HL-60/S4 treated with retinoic acid at 250 ng/mL for 4 days and 3 days (cell line): ENCODE data around the gene TTLL11.
"Not testable (repeated sequence)": the region's sequence is repeated elsewhere in the genome, so short reads cannot be mapped to it uniquely, and the experiment has no call there.

Experiments used
- in situ Hi-C: fragments of 300-500 bp; cut with MboI; formaldehyde crosslinking; loops from 2 replicates; pipeline ENCODE4 v1.7.0; 2022; ENCODE audit warnings: low sequenced_read_pairs

TTLL11 gene

GRCh38 chr9:122016309-122016708 lies 76.8 kb downstream of the TTLL11 start:
- in situ Hi-C loops = no loop called here

GRCh38 chr9:122015170-122015821 lies 77.8 kb downstream of the TTLL11 start:
- in situ Hi-C loops = no loop called here

GRCh38 chr9:122011818-122012498 lies 81.2 kb downstream of the TTLL11 start:
- in situ Hi-C loops = no loop called here

GRCh38 chr9:122008559-122008958 lies 84.5 kb downstream of the TTLL11 start:
- in situ Hi-C loops = no loop called here

- in situ Hi-C loops = no loop called here
Measured at GRCh38 chr9:122007837-122008236, 85.3 kb downstream of the TTLL11 start.

GRCh38 chr9:122005597-122005996 lies 87.5 kb downstream of the TTLL11 start:
- in situ Hi-C loops = no loop called here

- in situ Hi-C loops = no loop called here
Measured at GRCh38 chr9:122004589-122004988, 88.5 kb downstream of the TTLL11 start.

- in situ Hi-C loops = no loop called here
Measured at GRCh38 chr9:122001491-122002201, 91.5 kb downstream of the TTLL11 start.

GRCh38 chr9:122000526-122000925 lies 92.6 kb downstream of the TTLL11 start:
- in situ Hi-C loops = not testable (repeated sequence)

GRCh38 chr9:121999556-121999955 lies 93.6 kb downstream of the TTLL11 start:
- in situ Hi-C loops = loop anchor here (25.0 kb wide), 1 partner anchor 312 kb away; no protein-coding TSS in a partner anchor

GRCh38 chr9:121998513-121999049 lies 94.5 kb downstream of the TTLL11 start:
- in situ Hi-C loops = loop anchor here (25.0 kb wide), 1 partner anchor 311 kb away; no protein-coding TSS in a partner anchor

GRCh38 chr9:121997791-121998190 lies 95.3 kb downstream of the TTLL11 start:
- in situ Hi-C loops = loop anchor here (25.0 kb wide), 1 partner anchor 310 kb away; no protein-coding TSS in a partner anchor

GRCh38 chr9:121996783-121997182 lies 96.3 kb downstream of the TTLL11 start:
- in situ Hi-C loops = loop anchor here (25.0 kb wide), 1 partner anchor 309 kb away; no protein-coding TSS in a partner anchor

- in situ Hi-C loops = loop anchor here (25.0 kb wide), 1 partner anchor 309 kb away; no protein-coding TSS in a partner anchor
Measured at GRCh38 chr9:121995997-121996396, 97.1 kb downstream of the TTLL11 start.

GRCh38 chr9:121992571-121993212 lies 100.4 kb downstream of the TTLL11 start:
- in situ Hi-C loops = loop anchor here (5.0 to 25.0 kb wide), 2 partner anchors 305 to 445 kb away; no protein-coding TSS in a partner anchor

GRCh38 chr9:121991307-121991661 lies 101.8 kb downstream of the TTLL11 start:
- in situ Hi-C loops = loop anchor here (5.0 to 25.0 kb wide), 2 partner anchors 304 to 444 kb away; no protein-coding TSS in a partner anchor

GRCh38 chr9:121990600-121991306 lies 102.4 kb downstream of the TTLL11 start:
- in situ Hi-C loops = loop anchor here (5.0 to 25.0 kb wide), 2 partner anchors 303 to 443 kb away; no protein-coding TSS in a partner anchor

GRCh38 chr9:121989010-121989409 lies 104.1 kb downstream of the TTLL11 start:
- in situ Hi-C loops = loop anchor here (25.0 kb wide), 1 partner anchor 302 kb away; no protein-coding TSS in a partner anchor

- in situ Hi-C loops = loop anchor here (25.0 kb wide), 1 partner anchor 300 kb away; no protein-coding TSS in a partner anchor
Measured at GRCh38 chr9:121987314-121987713, 105.8 kb downstream of the TTLL11 start.
